NK-92 (cell line): Measurements from ENCODE around the gene NXF3.
"Not testable (repeated sequence)": the region's sequence is repeated elsewhere in the genome, so short reads cannot be mapped to it uniquely, and the experiment has no call there.

ENCODE experiments used
- DNase-seq: peaks from one replicate; lab custom pipeline; 2025; ENCODE audit not compliant: unreplicated experiment; lab: John Stamatoyannopoulos, UW

NXF3 gene

GRCh38 chrX:103052625-103053024 lies 40.3 kb downstream of the NXF3 start:
- DNase-seq: no peak

GRCh38 chrX:103051260-103051789 lies 41.6 kb downstream of the NXF3 start:
- no peak for DNase-seq

- not testable (repeated sequence) for DNase-seq
Observed at GRCh38 chrX:103033371-103033770, 59.6 kb downstream of the NXF3 start.
